SK-N-SH (cell line): ENCODE data around the gene OGFOD3. TPM values are rescaled to one million over a fixed set of nuclear protein-coding genes. Genes with fewer than 3 reads are reported as not detected.

Experiments
- CTCF ChIA-PET: fragments of 300-600, 350-600 bp; formaldehyde crosslinking; extraction: SDS; loops from one replicate; lab custom pipeline; 2021; lab: Yijun Ruan, JAX
- POLR2A ChIA-PET: fragments of 350-600 bp; sonication (Branson Sonifier 250); formaldehyde crosslinking; extraction: SDS; loops from one replicate; lab custom pipeline; 2020; ENCODE audit warnings: antibody characterized with exemption, inconsistent platforms; lab: Yijun Ruan, JAX
- DNase-seq: peaks from one replicate; pipeline ENCODE4 v3.0.0; 2012
- H2AFZ ChIP-seq: fragments of 200-600 bp; sonication (generic); 2 replicates; pipeline ENCODE4 v1.8.1; 2016; ENCODE audit warnings: antibody characterized with exemption, mild to moderate bottlenecking, low read depth
- H3F3A ChIP-seq: fragments of 200-600 bp; sonication (generic); replicated peaks from 2 replicates; pipeline ENCODE3; 2016; ENCODE audit warnings: antibody characterized with exemption, mild to moderate bottlenecking; ENCODE audit not compliant: insufficient read depth
- H3K27ac ChIP-seq, 2 experiments: fragments of 200-500 bp in 1 of 2; fragments of 200-600 bp in 1 of 2; sonication (Bioruptor generic) in 1 of 2; sonication (generic), shearing (Covaris generic) in 1 of 2; 2 replicates each; pipeline versions ENCODE4 v1.5.1 to v1.6.1; 2014 to 2016; ENCODE audit warnings: low read depth in 2 of 2, inconsistent platforms in 1 of 2, low read length in 1 of 2, mild to moderate bottlenecking in 1 of 2, mixed read lengths in 1 of 2
- H3K27me3 ChIP-seq: fragments of 200-600 bp; sonication (generic), shearing (Covaris generic); 2 replicates; pipeline ENCODE4 v1.6.1; 2016; ENCODE audit warnings: mixed run types; ENCODE audit not compliant: insufficient read depth
- H3K36me3 ChIP-seq, 2 experiments: fragments of 200-500 bp in 1 of 2; fragments of 200-600 bp in 1 of 2; sonication (Bioruptor generic) in 1 of 2; sonication (generic) in 1 of 2; replicated peaks in 1 of 2; 2 replicates each; pipeline versions ENCODE3 to v1.5.1; 2014 to 2016; ENCODE audit warnings: low read length in 1 of 2, mild to moderate bottlenecking in 1 of 2; ENCODE audit not compliant: insufficient read depth in 2 of 2, control insufficient read depth in 1 of 2
- H3K4me1 ChIP-seq, 2 experiments: fragments of 200-500 bp in 1 of 2; fragments of 200-600 bp in 1 of 2; sonication (Bioruptor generic) in 1 of 2; sonication (generic), shearing (Covaris generic) in 1 of 2; 2 replicates each; pipeline versions ENCODE4 v1.5.1 to v1.6.1; 2014 to 2016; ENCODE audit warnings: low read depth in 1 of 2, low read length in 1 of 2, mixed run types in 1 of 2; ENCODE audit not compliant: insufficient read depth in 2 of 2, control insufficient read depth in 1 of 2
- H3K4me2 ChIP-seq: fragments of 200-600 bp; sonication (generic), shearing (Covaris generic); 2 replicates; pipeline ENCODE4 v1.6.1; 2017; ENCODE audit warnings: mixed run types
- H3K4me3 ChIP-seq, 2 experiments: fragments of 200-500 bp in 1 of 2; fragments of 200-600 bp in 1 of 2; sonication (Bioruptor generic) in 1 of 2; sonication (generic), shearing (Covaris generic) in 1 of 2; 2 replicates each; pipeline versions ENCODE4 v1.5.1 to v1.8.1; 2014 to 2016; ENCODE audit warnings: low read depth in 2 of 2, inconsistent platforms in 1 of 2, low read length in 1 of 2, mild to moderate bottlenecking in 1 of 2, mixed read lengths in 1 of 2, moderate library complexity in 1 of 2
- H3K79me2 ChIP-seq: fragments of 200-600 bp; sonication (generic); 2 replicates; pipeline ENCODE4 v1.8.1; 2017; ENCODE audit warnings: mild to moderate bottlenecking; ENCODE audit not compliant: insufficient read depth
- H3K9ac ChIP-seq: fragments of 200-600 bp; sonication (generic); 2 replicates; pipeline ENCODE4 v1.6.1; 2017; ENCODE audit warnings: mixed run types
- H3K9me2 ChIP-seq: fragments of 200-600 bp; sonication (generic); 2 replicates; pipeline ENCODE4 v1.6.1; 2017; ENCODE audit warnings: mixed run types
- H3K9me3 ChIP-seq: fragments of 200-600 bp; sonication (generic); 2 replicates; pipeline ENCODE4 v1.6.1; 2017; ENCODE audit warnings: mixed run types, mild to moderate bottlenecking, moderate library complexity
- H4K20me1 ChIP-seq: fragments of 200-600 bp; sonication (generic); 2 replicates; pipeline ENCODE4 v1.6.1; 2017; ENCODE audit warnings: mild to moderate bottlenecking, mixed run types; ENCODE audit not compliant: insufficient read depth
- CTCF ChIP-seq: fragments of 200-600 bp; sonication (generic); IDR thresholded peaks from 2 replicates; pipeline ENCODE4 v1.6.1; 2017; ENCODE audit warnings: antibody characterized with exemption, mild to moderate bottlenecking, moderate library complexity
- EZH2phosphoT487 ChIP-seq: fragments of 200-600 bp; sonication (generic); IDR thresholded peaks from 2 replicates; pipeline ENCODE4 v1.6.1; 2017; ENCODE audit warnings: low read depth, mixed run types, mild to moderate bottlenecking, antibody characterized with exemption, moderate library complexity, borderline replicate concordance
- FOXJ3 ChIP-seq: sonication (generic); formaldehyde crosslinking; IDR thresholded peaks from 2 replicates; pipeline ENCODE4 v1.5.1; 2020; ENCODE audit warnings: mild to moderate bottlenecking, missing genetic modification reagents
- JUND ChIP-seq: IDR thresholded peaks from 2 replicates; pipeline ENCODE4 v1.4.0; 2012
- MXI1 ChIP-seq: IDR thresholded peaks from 2 replicates; pipeline ENCODE4 v1.6.1; 2012; ENCODE audit warnings: mild to moderate bottlenecking, low read depth, low read length, improper control_type of control experiment
- NRF1 ChIP-seq: IDR thresholded peaks from 2 replicates; pipeline ENCODE4 v1.6.1; 2012; ENCODE audit warnings: low read depth, mild to moderate bottlenecking, low read length
- PBX3 ChIP-seq: IDR thresholded peaks from 2 replicates; pipeline ENCODE4; 2012
- POLR2AphosphoS5 ChIP-seq: IDR thresholded peaks from 2 replicates; pipeline ENCODE4 v1.6.1; 2012; ENCODE audit warnings: low read depth, low read length
- RAD21 ChIP-seq: IDR thresholded peaks from 2 replicates; pipeline ENCODE4 v1.6.1; 2012; ENCODE audit warnings: mild to moderate bottlenecking, low read length
- RFX5 ChIP-seq: IDR thresholded peaks from 2 replicates; pipeline ENCODE4 v1.6.1; 2012; ENCODE audit warnings: mild to moderate bottlenecking, improper control_type of control experiment, low read length
- TCF12 ChIP-seq: IDR thresholded peaks from 2 replicates; pipeline ENCODE4 v1.4.0; 2012
- USF1 ChIP-seq: IDR thresholded peaks from 2 replicates; pipeline ENCODE4 v1.4.0; 2012; ENCODE audit warnings: low read depth, borderline replicate concordance
- WGBS: methylation state at CpG from one replicate; pipeline ENCODE4 v1.1.6; 2017; ENCODE audit warnings: low lambda C conversion rate; 5-methylcytosine and 5-hydroxymethylcytosine counted together
- polyA plus RNA-seq, 3 experiments: library from polyadenylated mRNA; depleted of rRNA; stranded (reverse); fragments of >200 nt; gene quantifications; 2 replicates each; pipeline ENCODE4 v1.2.3, GENCODE V29; 2012

Gene OGFOD3
- polyA plus RNA-seq, 1 of the 3 experiments (the other 2 are of a cell fraction): 68.2 TPM

GRCh38 chr17:82444941-82445521 lies 26.6 kb upstream of the OGFOD3 start:
- TF ChIP-seq USF1: no peak
- no peak for TF ChIP-seq JUND
- TF ChIP-seq CTCF: no peak
- TF ChIP-seq EZH2phosphoT487: no peak
- no peak for TF ChIP-seq NRF1
- TF ChIP-seq POLR2AphosphoS5: no peak; the same call in 1 of the 2 replicates
- TF ChIP-seq MXI1: no peak
- no peak for TF ChIP-seq PBX3
- no peak for TF ChIP-seq FOXJ3 (CRISPR knock-in tag)
- no peaks in the 10 kb centered on the region for H3K9me2 ChIP-seq
- WGBS: 74% methylated on average over 7 of the region's 19 CpGs
- H3K4me2 ChIP-seq: no peak overlapping the region; the same call in 1 of the 2 replicates
- peak overlapping the region in 1 of 2 experiments; percentile 48; a peak in 1 of 4 replicates for H3K27ac ChIP-seq
- peaks cover 38% of the 10 kb centered on the region for H3K79me2 ChIP-seq
- H3K36me3 ChIP-seq: peaks cover 7 to 54% of the 10 kb centered on the region in 2 experiments
- ChIA-PET CTCF (interaction anchor here (1.5 kb wide), 1 partner anchor 9 kb away, joined by 3 read pairs; no protein-coding TSS in a partner anchor), POLR2A (no interaction called here)
- no peak overlapping the region for H3K4me3 ChIP-seq
- DNase-seq: peak; percentile 41
- no peaks in the 10 kb centered on the region for H3K9me3 ChIP-seq
- H3K4me1 ChIP-seq: peaks cover 8 to 31% of the 10 kb centered on the region in 2 experiments; a peak in 1 of 4 replicates
- H3K27me3 ChIP-seq: no peaks in the 10 kb centered on the region
- peaks cover 18% of the 10 kb centered on the region for H4K20me1 ChIP-seq
- H3F3A ChIP-seq: peaks cover 12% of the 10 kb centered on the region
- H2AFZ ChIP-seq: no peak overlapping the region
- no peak overlapping the region for H3K9ac ChIP-seq

GRCh38 chr17:82444284-82444893 lies 26.0 kb upstream of the OGFOD3 start:
- POLR2A ChIA-PET: no interaction called here
- no peak overlapping the region for H3K4me2 ChIP-seq
- TF ChIP-seq USF1: no peak
- no peak for TF ChIP-seq RAD21
- no peak for TF ChIP-seq RFX5
- TF ChIP-seq TCF12: no peak
- TF ChIP-seq, all 33 proteins: peak for 0
- Histone ChIP-seq H2AFZ (no peak overlapping the region), H3K9me3 (no peaks in the 10 kb centered on the region), H3K4me1 (peaks cover 4 to 26% of the 10 kb centered on the region in 2 experiments; a peak in 1 of 4 replicates), H3K9ac (no peak overlapping the region), H3K4me3 (no peak overlapping the region), H3K36me3 (peaks cover 7 to 57% of the 10 kb centered on the region in 2 experiments), H3K27ac (no peak overlapping the region; a peak in 1 of 4 replicates), H4K20me1 (peaks cover 18% of the 10 kb centered on the region), H3K9me2 (no peaks in the 10 kb centered on the region), H3K79me2 (peaks cover 32% of the 10 kb centered on the region), H3K27me3 (no peaks in the 10 kb centered on the region), H3F3A (peaks cover 12% of the 10 kb centered on the region)
- DNase-seq: peak; percentile 28
- CTCF ChIA-PET: interaction anchor here (0.6 to 1.5 kb wide), 3 partner anchors 8 to 159 kb away, joined by 3 read pairs; no protein-coding TSS in a partner anchor
- 94% methylated on average over 20 of the region's 35 CpGs for WGBS
